Lower lobe of right lung (tissue), 2 donors: Measurements from ENCODE around the gene ARHGEF28. TPM values are rescaled to one million over a fixed set of nuclear protein-coding genes. Genes with fewer than 3 reads are reported as not detected.

ENCODE experiments used
- ATAC-seq, 2 donors: fragments of 200-7000 bp; cut with Tn5 transposase; one replicate each; pipeline ENCODE4 v1.9.1; 2020 to 2022; ENCODE audit warnings: mild to moderate bottlenecking in 2 of 2, moderate library complexity in 2 of 2
- DNase-seq: peaks from one replicate; pipeline ENCODE4 v3.0.0-alpha.2; 2020
- H3K27ac ChIP-seq: fragments of 200-600 bp; one replicate; pipeline ENCODE4 v1.8.0; 2022
- H3K27me3 ChIP-seq: fragments of 200-600 bp; one replicate; pipeline ENCODE4 v1.8.0; 2022; ENCODE audit warnings: low read depth
- H3K36me3 ChIP-seq: fragments of 200-600 bp; one replicate; pipeline ENCODE4 v1.8.0; 2022; ENCODE audit warnings: mild to moderate bottlenecking
- H3K4me1 ChIP-seq: fragments of 200-600 bp; one replicate; pipeline ENCODE4 v1.8.0; 2022
- H3K4me3 ChIP-seq: fragments of 200-600 bp; one replicate; pipeline ENCODE4 v1.8.0; 2022; ENCODE audit warnings: mild to moderate bottlenecking
- H3K9me3 ChIP-seq: fragments of 200-600 bp; one replicate; pipeline ENCODE4 v1.8.0; 2022
- CTCF ChIP-seq: fragments of 200-600 bp; IDR thresholded peaks from one replicate; pipeline ENCODE4 v1.8.0; 2022; ENCODE audit warnings: antibody characterized with exemption, mild to moderate bottlenecking
- intact Hi-C: fragments of 100-400 bp; cut with DNase I; formaldehyde crosslinking; loops from one replicate; pipeline ENCODE4 v1.11.0; 2022
- total RNA-seq: library from RNA; stranded (reverse); fragmentation: NEBNext Ultra II Directional; extraction: Animal tissue kit (Norgen Biotek cat#: 25700); gene quantifications from one replicate; pipeline ENCODE4 v1.2.1, GENCODE V29; 2021
- donor health status: DM: no; HTN: yes; CAD: no; lungs with severe emphysema.

ARHGEF28 gene
- total RNA-seq, 1 donor from 2014 or later = 30.4 TPM

- intact Hi-C loops = no loop called here
- ATAC-seq (no peak), DNase-seq (no peak)
Measured at GRCh38 chr5:73896097-73896496, 270.1 kb downstream of the ARHGEF28 start.

GRCh38 chr5:73896668-73897067, 270.7 kb downstream of the ARHGEF28 start:
- DNase-seq = no peak
- TF ChIP-seq CTCF = no peak
- no peaks in the 10 kb centered on the region for H3K9me3 ChIP-seq
- peaks cover 7% of the 10 kb centered on the region for H3K4me1 ChIP-seq
- peaks cover 34% of the 10 kb centered on the region for H3K36me3 ChIP-seq
- H3K4me3 ChIP-seq = no peak overlapping the region
- no peak overlapping the region for H3K27ac ChIP-seq
- no peak for ATAC-seq
- H3K27me3 ChIP-seq = no peaks in the 10 kb centered on the region
- intact Hi-C loops = no loop called here

More at GRCh38 chr5:73896097-73896496, 270.1 kb downstream of the ARHGEF28 start:
- Histone ChIP-seq H3K9me3 (no peaks in the 10 kb centered on the region), H3K36me3 (peaks cover 31% of the 10 kb centered on the region), H3K4me1 (peaks cover 2% of the 10 kb centered on the region), H3K27me3 (no peaks in the 10 kb centered on the region), H3K27ac (no peak overlapping the region), H3K4me3 (no peak overlapping the region)
- no peak for TF ChIP-seq CTCF

- H3K27ac ChIP-seq = no peak overlapping the region
- H3K4me1 ChIP-seq = peaks cover 19% of the 10 kb centered on the region
- no peaks in the 10 kb centered on the region for H3K27me3 ChIP-seq
- intact Hi-C loops = no loop called here
- H3K4me3 ChIP-seq = no peak overlapping the region
- no peak for ATAC-seq
- no peak for DNase-seq
- H3K36me3 ChIP-seq = peaks cover 34% of the 10 kb centered on the region
- no peaks in the 10 kb centered on the region for H3K9me3 ChIP-seq
- no peak for TF ChIP-seq CTCF
Measured at GRCh38 chr5:73897893-73898292, 271.9 kb downstream of the ARHGEF28 start.

DNA sequence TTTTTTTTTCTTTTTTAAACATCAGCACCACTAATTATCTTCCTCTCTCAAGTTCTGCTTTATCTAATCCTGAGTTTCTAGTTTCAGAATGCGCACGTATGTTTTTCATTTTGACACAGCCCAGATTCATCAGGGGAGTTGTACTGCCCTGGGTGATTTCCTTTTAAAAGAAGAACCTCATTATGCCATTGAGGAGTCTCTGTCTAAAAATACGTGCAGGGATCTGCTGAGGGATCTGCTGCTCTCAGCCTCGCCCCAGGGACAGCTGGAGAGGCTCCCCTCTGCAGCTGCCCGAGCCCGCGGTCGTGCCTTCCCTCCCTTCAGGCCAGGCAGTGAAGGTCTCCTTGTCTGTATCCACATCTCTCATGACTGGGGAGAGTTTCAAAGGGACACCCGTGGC, 273.1 kb downstream of the ARHGEF28 start:
- DNase-seq (no peak), ATAC-seq (no peak)
- intact Hi-C loops = no loop called here

GRCh38 chr5:73899916-73900315, 273.9 kb downstream of the ARHGEF28 start:
- no peak for TF ChIP-seq CTCF
- peaks cover 19% of the 10 kb centered on the region for H3K4me1 ChIP-seq
- no peaks in the 10 kb centered on the region for H3K9me3 ChIP-seq
- no peak overlapping the region for H3K4me3 ChIP-seq
- peaks cover 24% of the 10 kb centered on the region for H3K36me3 ChIP-seq
- H3K27ac ChIP-seq = no peak overlapping the region
- DNase-seq (no peak), ATAC-seq (no peak)
- intact Hi-C loops = loop anchor here (5.0 kb wide), 1 partner anchor 747 kb away; no protein-coding TSS in a partner anchor
- no peaks in the 10 kb centered on the region for H3K27me3 ChIP-seq

More for the DNA sequence above, 273.1 kb downstream of the ARHGEF28 start:
- Histone ChIP-seq H3K9me3 (no peaks in the 10 kb centered on the region), H3K27ac (no peak overlapping the region), H3K36me3 (peaks cover 30% of the 10 kb centered on the region), H3K4me1 (peaks cover 19% of the 10 kb centered on the region), H3K4me3 (no peak overlapping the region), H3K27me3 (no peaks in the 10 kb centered on the region)
- no peak for TF ChIP-seq CTCF
